KMS-11 (cell line): ENCODE measurements around the gene NCAPD2.

Source experiments
- H2AFZ ChIP-seq: fragments of 200-600 bp; sonication (generic); 2 replicates; pipeline ENCODE4 v1.6.1; 2016; ENCODE audit warnings: antibody characterized with exemption, mixed run types, low read depth
- H3K27ac ChIP-seq: fragments of 200-600 bp; sonication (generic); 2 replicates; pipeline ENCODE4 v1.6.1; 2016; ENCODE audit warnings: mild to moderate bottlenecking, mixed run types
- H3K27me3 ChIP-seq: fragments of 200-600 bp; sonication (generic); 2 replicates; pipeline ENCODE4 v1.6.1; 2017; ENCODE audit warnings: mild to moderate bottlenecking, low read depth, mixed run types, moderate library complexity; ENCODE audit not compliant: insufficient read depth
- H3K36me3 ChIP-seq: fragments of 200-600 bp; sonication (generic); 2 replicates; pipeline ENCODE4 v1.6.1; 2017; ENCODE audit warnings: mild to moderate bottlenecking, mixed run types; ENCODE audit not compliant: insufficient read depth
- H3K4me1 ChIP-seq: fragments of 200-600 bp; sonication (generic); 2 replicates; pipeline ENCODE4 v1.6.1; 2016; ENCODE audit warnings: mild to moderate bottlenecking, low read depth, mixed run types; ENCODE audit not compliant: poor library complexity, severe bottlenecking
- H3K4me2 ChIP-seq: fragments of 200-600 bp; sonication (generic); 2 replicates; pipeline ENCODE4 v1.7.0; 2016; ENCODE audit warnings: mild to moderate bottlenecking, mixed run types
- H3K4me3 ChIP-seq: fragments of 200-600 bp; sonication (generic); IDR thresholded peaks from 2 replicates; pipeline ENCODE4 v1.6.1; 2017; ENCODE audit warnings: low read depth, low read length, mixed read lengths; ENCODE audit not compliant: insufficient read depth
- H3K79me2 ChIP-seq: fragments of 200-600 bp; sonication (generic); 2 replicates; pipeline ENCODE4 v1.6.1; 2016; ENCODE audit warnings: low read depth, mixed run types; ENCODE audit not compliant: insufficient read depth
- H3K9ac ChIP-seq: fragments of 200-600 bp; sonication (generic); 2 replicates; pipeline ENCODE4 v1.6.1; 2016; ENCODE audit warnings: mild to moderate bottlenecking, mixed run types
- H4K20me1 ChIP-seq: fragments of 200-600 bp; sonication (generic); 2 replicates; pipeline ENCODE4 v1.6.1; 2016; ENCODE audit warnings: mild to moderate bottlenecking, mixed run types; ENCODE audit not compliant: insufficient read depth
- TF ChIP-seq, protein P1 (sequence below): fragments of 200-600 bp; sonication (generic); conservative IDR thresholded peaks from 2 replicates; pipeline ENCODE4 v1.6.1; 2017; ENCODE audit warnings: low read depth, mild to moderate bottlenecking, antibody characterized with exemption, low read length, moderate library complexity, mixed read lengths

The NCAPD2 gene

DNA sequence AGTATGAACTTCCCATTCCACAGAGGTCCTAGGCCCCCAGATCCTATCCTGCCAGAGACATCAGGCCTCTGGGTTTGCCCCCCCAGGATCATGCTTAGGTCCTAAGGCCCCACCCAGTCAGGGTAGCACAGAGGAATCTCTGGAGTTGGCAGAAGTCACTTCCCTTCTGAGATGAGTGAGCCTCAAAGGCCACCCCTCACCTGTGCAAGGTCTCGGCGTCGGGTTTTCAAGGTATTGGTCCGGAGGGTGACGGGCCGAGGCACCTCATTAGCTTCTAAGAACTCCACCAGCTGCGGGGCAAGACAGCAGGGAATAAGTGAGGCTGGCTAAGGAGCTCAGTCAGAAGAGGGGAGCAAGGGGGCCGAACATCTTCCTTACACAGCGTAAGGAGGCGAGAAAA lies 69.0 kb downstream of the NCAPD2 start:
- Histone ChIP-seq H3K27me3 (no peaks in the 10 kb centered on the region), H3K4me1 (peaks cover 5% of the 10 kb centered on the region), H3K27ac (no peak overlapping the region), H3K4me3 (no peak overlapping the region), H3K36me3 (peaks cover 10% of the 10 kb centered on the region; the same call in 1 of the 2 replicates), H2AFZ (no peak overlapping the region), H3K4me2 (no peak overlapping the region), H3K79me2 (peaks cover 35% of the 10 kb centered on the region), H3K9ac (no peak overlapping the region), H4K20me1 (no peaks in the 10 kb centered on the region)
- TF ChIP-seq, protein P1, sequence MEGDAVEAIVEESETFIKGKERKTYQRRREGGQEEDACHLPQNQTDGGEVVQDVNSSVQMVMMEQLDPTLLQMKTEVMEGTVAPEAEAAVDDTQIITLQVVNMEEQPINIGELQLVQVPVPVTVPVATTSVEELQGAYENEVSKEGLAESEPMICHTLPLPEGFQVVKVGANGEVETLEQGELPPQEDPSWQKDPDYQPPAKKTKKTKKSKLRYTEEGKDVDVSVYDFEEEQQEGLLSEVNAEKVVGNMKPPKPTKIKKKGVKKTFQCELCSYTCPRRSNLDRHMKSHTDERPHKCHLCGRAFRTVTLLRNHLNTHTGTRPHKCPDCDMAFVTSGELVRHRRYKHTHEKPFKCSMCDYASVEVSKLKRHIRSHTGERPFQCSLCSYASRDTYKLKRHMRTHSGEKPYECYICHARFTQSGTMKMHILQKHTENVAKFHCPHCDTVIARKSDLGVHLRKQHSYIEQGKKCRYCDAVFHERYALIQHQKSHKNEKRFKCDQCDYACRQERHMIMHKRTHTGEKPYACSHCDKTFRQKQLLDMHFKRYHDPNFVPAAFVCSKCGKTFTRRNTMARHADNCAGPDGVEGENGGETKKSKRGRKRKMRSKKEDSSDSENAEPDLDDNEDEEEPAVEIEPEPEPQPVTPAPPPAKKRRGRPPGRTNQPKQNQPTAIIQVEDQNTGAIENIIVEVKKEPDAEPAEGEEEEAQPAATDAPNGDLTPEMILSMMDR, result no peak

DNA sequence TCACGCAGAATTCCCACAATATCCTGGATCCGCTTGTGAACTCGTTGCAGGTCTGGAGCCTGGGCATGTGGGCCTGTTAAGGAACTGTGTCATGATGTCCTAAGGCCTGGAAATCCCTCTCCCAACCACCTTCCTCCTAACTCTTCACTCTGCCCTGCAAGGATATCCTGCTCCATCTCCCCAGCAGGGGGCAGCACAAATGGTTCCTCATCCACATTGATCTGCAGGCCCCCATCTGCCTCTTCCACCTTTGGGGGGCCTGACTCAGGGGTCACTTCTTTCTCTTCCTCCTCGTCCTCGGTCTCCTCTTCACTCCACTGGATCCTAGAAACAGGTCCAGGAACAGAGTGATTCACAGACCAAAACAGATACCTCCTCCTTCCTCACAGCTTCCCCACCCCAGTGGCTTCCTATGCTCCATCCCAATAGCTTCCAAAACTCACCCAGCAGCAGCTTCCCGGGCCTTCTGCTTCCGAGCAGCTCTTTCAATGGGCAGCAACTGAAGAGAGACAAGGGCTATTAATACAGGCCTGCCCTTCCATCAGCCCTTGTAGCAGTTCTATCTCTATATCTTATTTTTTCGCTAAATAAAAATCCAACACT lies 69.6 kb downstream of the NCAPD2 start:
- Histone ChIP-seq H3K27me3 (no peaks in the 10 kb centered on the region), H4K20me1 (no peaks in the 10 kb centered on the region), H3K4me3 (no peak overlapping the region), H3K4me1 (peaks cover 5% of the 10 kb centered on the region), H2AFZ (no peak overlapping the region), H3K4me2 (no peak overlapping the region), H3K27ac (no peak overlapping the region), H3K79me2 (peaks cover 37% of the 10 kb centered on the region), H3K36me3 (peaks cover 10% of the 10 kb centered on the region; the same call in 1 of the 2 replicates), H3K9ac (no peak overlapping the region)
- TF ChIP-seq, protein P1, result peak; percentile 83

GRCh38 chr12:6567112-6567670 lies 73.3 kb downstream of the NCAPD2 start:
- Histone ChIP-seq H3K4me1 (peaks cover 5% of the 10 kb centered on the region), H3K27ac (peak overlapping the region; percentile 52; the same call in 1 of the 2 replicates), H3K27me3 (no peaks in the 10 kb centered on the region), H3K9ac (peak overlapping the region; percentile 67), H3K36me3 (peaks cover 14% of the 10 kb centered on the region; the same call in 1 of the 2 replicates), H3K79me2 (peaks cover 34% of the 10 kb centered on the region), H3K4me3 (no peak overlapping the region), H3K4me2 (peak overlapping the region; percentile 88), H4K20me1 (no peaks in the 10 kb centered on the region), H2AFZ (peak overlapping the region; percentile 67; the same call in 1 of the 2 replicates)
- TF ChIP-seq, protein P1, result no peak

GRCh38 chr12:6569312-6569711 lies 75.4 kb downstream of the NCAPD2 start:
- H3K79me2 ChIP-seq, result peaks cover 30% of the 10 kb centered on the region
- no peak overlapping the region for H3K27ac ChIP-seq
- H3K9ac ChIP-seq, result no peak overlapping the region
- peaks cover 5% of the 10 kb centered on the region for H3K4me1 ChIP-seq
- peaks cover 14% of the 10 kb centered on the region; the same call in 1 of the 2 replicates for H3K36me3 ChIP-seq
- H2AFZ ChIP-seq, result no peak overlapping the region
- H3K27me3 ChIP-seq, result no peaks in the 10 kb centered on the region
- H4K20me1 ChIP-seq, result no peaks in the 10 kb centered on the region
- TF ChIP-seq, protein P1, result no peak
- no peak overlapping the region for H3K4me2 ChIP-seq
- H3K4me3 ChIP-seq, result no peak overlapping the region
